ENCODE data around the gene SUCNR1. TPM values are rescaled to one million over a fixed set of nuclear protein-coding genes. Genes with fewer than 3 reads are reported as not detected.

Gene SUCNR1
- 1 to 10 TPM in 2 of 3 donors, under 1 TPM in 1; 0.33 to 1.6 (median 1.3) TPM for total RNA-seq

- Histone ChIP-seq H3K9me3 (no peaks in the 10 kb centered on the region), H3K36me3 (no peaks in the 10 kb centered on the region), H3K27me3 (no peaks in the 10 kb centered on the region), H3K27ac (no peak within 1 kb of the TSS), H3K4me1 (no peaks in the 10 kb centered on the region), H3K4me3 (no peak within 1 kb of the TSS)
- intact Hi-C loops (cut with DNase I; ENCODE audit: low total_unique reads), result no loop called here
- no peak for DNase-seq (ENCODE audit: low spot score in 2 of 2)
- TF ChIP-seq CTCF (IDR thresholded peaks at IDR 0.05), result no peak
- TF ChIP-seq POLR2AphosphoS5 (IDR thresholded peaks at IDR 0.05), result no peak
- no peak for TF ChIP-seq POLR2A (IDR thresholded peaks at IDR 0.05)
These were observed at the start of gene SUCNR1 for GRCh38 chr3:151873398-151873797. Gene SUCNR1, plus strand, starts transcription at chr3:151873643. Its CDS starts 6,250 bp downstream, at chr3:151879893.

- Histone ChIP-seq H3K9me3 (no peaks in the 10 kb centered on the region), H3K4me1 (no peaks in the 10 kb centered on the region), H3K4me3 (no peak overlapping the region), H3K36me3 (no peaks in the 10 kb centered on the region), H3K27me3 (no peaks in the 10 kb centered on the region), H3K27ac (no peak overlapping the region)
- TF ChIP-seq POLR2A (IDR thresholded peaks at IDR 0.05), result no peak
- no peak for TF ChIP-seq POLR2AphosphoS5 (IDR thresholded peaks at IDR 0.05)
- no peak for TF ChIP-seq CTCF (IDR thresholded peaks at IDR 0.05)
- DNase-seq (ENCODE audit: low spot score in 2 of 2), result no peak
- intact Hi-C loops (cut with DNase I; ENCODE audit: low total_unique reads), result no loop called here
These were observed 45.6 kb upstream of the SUCNR1 start for GRCh38 chr3:151827816-151828215.

- no peak overlapping the region for H3K4me3 ChIP-seq
- no peak overlapping the region for H3K27ac ChIP-seq
- no peaks in the 10 kb centered on the region for H3K27me3 ChIP-seq
- intact Hi-C loops (cut with DNase I; ENCODE audit: low total_unique reads), result no loop called here
- H3K4me1 ChIP-seq, result no peaks in the 10 kb centered on the region
- no peak for DNase-seq (ENCODE audit: low spot score in 2 of 2)
- H3K36me3 ChIP-seq, result no peaks in the 10 kb centered on the region
- H3K9me3 ChIP-seq, result no peaks in the 10 kb centered on the region
- no peak for TF ChIP-seq CTCF (IDR thresholded peaks at IDR 0.05)
- no peak for TF ChIP-seq POLR2AphosphoS5 (IDR thresholded peaks at IDR 0.05)
- TF ChIP-seq POLR2A (IDR thresholded peaks at IDR 0.05), result no peak
These were observed 37.5 kb upstream of the SUCNR1 start for GRCh38 chr3:151835751-151836525.

GRCh38 chr3:151837057-151837456 is 36.4 kb upstream of the SUCNR1 start:
- Histone ChIP-seq H3K36me3 (no peaks in the 10 kb centered on the region), H3K4me1 (no peaks in the 10 kb centered on the region), H3K27ac (peak overlapping the region in 1 of 2 donors; percentile 11), H3K9me3 (no peaks in the 10 kb centered on the region), H3K27me3 (no peaks in the 10 kb centered on the region), H3K4me3 (no peak overlapping the region)
- TF ChIP-seq POLR2AphosphoS5 (IDR thresholded peaks at IDR 0.05) (no peak), POLR2A (IDR thresholded peaks at IDR 0.05) (no peak), CTCF (IDR thresholded peaks at IDR 0.05) (no peak)
- DNase-seq (ENCODE audit: low spot score in 2 of 2), result peak in 1 of 2 donors; percentile 19
- intact Hi-C loops (cut with DNase I; ENCODE audit: low total_unique reads), result no loop called here

- DNase-seq (ENCODE audit: low spot score in 2 of 2), result no peak
- intact Hi-C loops (cut with DNase I; ENCODE audit: low total_unique reads), result no loop called here
- peak overlapping the region; percentile 15 to 54 (median 18) for H3K4me3 ChIP-seq
These were observed 34.7 kb upstream of the SUCNR1 start for GRCh38 chr3:151838574-151839312.

More at GRCh38 chr3:151838574-151839312, 34.7 kb upstream of the SUCNR1 start:
- Histone ChIP-seq H3K36me3 (no peaks in the 10 kb centered on the region), H3K27ac (no peak overlapping the region), H3K27me3 (no peaks in the 10 kb centered on the region), H3K4me1 (no peaks in the 10 kb centered on the region), H3K9me3 (no peaks in the 10 kb centered on the region)
- TF ChIP-seq CTCF (IDR thresholded peaks at IDR 0.05), result peak; percentile 67 to 74 (median 71)
- no peak for TF ChIP-seq POLR2A (IDR thresholded peaks at IDR 0.05)
